MM.1S (cell line): Measurements from ENCODE around the gene RFXANK.

ENCODE experiments used
- DNase-seq: peaks from one replicate; pipeline ENCODE4 v3.0.0-alpha.2; 2015
- H2AFZ ChIP-seq: fragments of 300-600 bp; sonication (generic); 2 replicates; pipeline ENCODE4 v1.6.0; 2016; ENCODE audit warnings: antibody characterized with exemption, low read length
- H3F3A ChIP-seq: fragments of 300-600 bp; sonication (generic); 2 replicates; pipeline ENCODE4 v1.6.1; 2016; ENCODE audit warnings: mild to moderate bottlenecking, antibody characterized with exemption, low read length, moderate library complexity, mixed read lengths; ENCODE audit not compliant: insufficient read depth
- H3K27ac ChIP-seq: fragments of 300-600 bp; sonication (generic); 2 replicates; pipeline ENCODE4 v1.5.1; 2016; ENCODE audit warnings: mild to moderate bottlenecking, low read length
- H3K27me3 ChIP-seq: fragments of 300-600 bp; sonication (generic); replicated peaks from 2 replicates; pipeline ENCODE4 v1.6.0; 2016; ENCODE audit warnings: low read length; ENCODE audit not compliant: insufficient read depth
- H3K36me3 ChIP-seq: fragments of 300-600 bp; sonication (generic); replicated peaks from 2 replicates; pipeline ENCODE4 v1.6.1; 2016; ENCODE audit warnings: mild to moderate bottlenecking, low read length, mixed read lengths; ENCODE audit not compliant: insufficient read depth
- H3K4me1 ChIP-seq: fragments of 300-600 bp; sonication (generic); 2 replicates; pipeline ENCODE4 v1.6.1; 2016; ENCODE audit warnings: low read length, mixed read lengths
- H3K4me2 ChIP-seq: fragments of 300-600 bp; sonication (generic); 2 replicates; pipeline ENCODE4 v1.6.0; 2016; ENCODE audit warnings: low read depth, low read length
- H3K4me3 ChIP-seq: fragments of 300-600 bp; sonication (generic); 2 replicates; pipeline ENCODE4 v1.5.1; 2016; ENCODE audit warnings: low read length, mixed read lengths
- H3K79me2 ChIP-seq: fragments of 300-600 bp; sonication (generic); 2 replicates; pipeline ENCODE4 v1.6.1; 2016; ENCODE audit warnings: mixed run types, low read length, mixed read lengths
- H3K9ac ChIP-seq: fragments of 300-600 bp; sonication (generic); 2 replicates; pipeline ENCODE4 v1.6.1; 2016; ENCODE audit warnings: low read length, mixed read lengths
- H3K9me2 ChIP-seq: fragments of 300-600 bp; sonication (generic); replicated peaks from 2 replicates; pipeline ENCODE4 v1.6.1; 2016; ENCODE audit warnings: mild to moderate bottlenecking, low read length, mixed read lengths; ENCODE audit not compliant: insufficient read depth
- H3K9me3 ChIP-seq: fragments of 300-600 bp; sonication (generic); replicated peaks from 2 replicates; pipeline ENCODE4 v1.6.1; 2016; ENCODE audit warnings: mild to moderate bottlenecking, low read length, mixed read lengths; ENCODE audit not compliant: insufficient read depth
- H4K20me1 ChIP-seq: fragments of 300-600 bp; sonication (generic); 2 replicates; pipeline ENCODE4 v1.6.1; 2016; ENCODE audit warnings: mild to moderate bottlenecking, low read length, moderate library complexity, mixed read lengths; ENCODE audit not compliant: insufficient read depth
- CTCF ChIP-seq: fragments of 300-600 bp; sonication (generic); IDR thresholded peaks from 2 replicates; pipeline ENCODE4 v1.5.1; 2016; ENCODE audit warnings: antibody characterized with exemption, low read length, mixed read lengths
- EZH2 ChIP-seq: fragments of 300-600 bp; sonication (generic); optimal IDR thresholded peaks from 2 replicates; pipeline ENCODE3; 2017; ENCODE audit warnings: low read depth, mild to moderate bottlenecking, antibody characterized with exemption, low read length, mixed read lengths
- EZH2phosphoT487 ChIP-seq: fragments of 300-600 bp; sonication (generic); IDR thresholded peaks from 2 replicates; pipeline ENCODE4 v1.6.1; 2018; ENCODE audit warnings: antibody characterized with exemption, low read length

Gene RFXANK

GRCh38 chr19:19185853-19186740 lies 6.0 kb upstream of the RFXANK start:
- Histone ChIP-seq H3K27me3 (no peaks in the 10 kb centered on the region), H3K27ac (no peak overlapping the region), H3K4me1 (peaks cover 6% of the 10 kb centered on the region; the same call in 1 of the 2 replicates), H3K9me2 (no peaks in the 10 kb centered on the region), H3K4me2 (no peak overlapping the region), H4K20me1 (no peaks in the 10 kb centered on the region; the same call in 1 of the 2 replicates), H3K9ac (no peak overlapping the region), H3K4me3 (no peak overlapping the region), H3F3A (no peaks in the 10 kb centered on the region), H3K79me2 (peaks cover 26% of the 10 kb centered on the region), H2AFZ (no peak overlapping the region), H3K36me3 (no peaks in the 10 kb centered on the region), H3K9me3 (no peaks in the 10 kb centered on the region)
- peak; percentile 63 for DNase-seq
- TF ChIP-seq EZH2 (no peak), CTCF (peak; percentile 84)

- no peaks in the 10 kb centered on the region for H3K9me2 ChIP-seq
- no peaks in the 10 kb centered on the region for H3K36me3 ChIP-seq
- no peak overlapping the region for H3K4me3 ChIP-seq
- 0 out of 2 replicates have a peak, but pooled peaks cover 3% of the 10 kb centered on the region for H3F3A ChIP-seq
- H3K4me1 ChIP-seq = peaks cover 8% of the 10 kb centered on the region; the same call in 1 of the 2 replicates
- no peak overlapping the region for H3K4me2 ChIP-seq
- no peak overlapping the region for H2AFZ ChIP-seq
- H3K9ac ChIP-seq = no peak overlapping the region
- H3K27me3 ChIP-seq = no peaks in the 10 kb centered on the region
- TF ChIP-seq CTCF (no peak), EZH2phosphoT487 (no peak), EZH2 (no peak)
- no peaks in the 10 kb centered on the region for H3K9me3 ChIP-seq
- H4K20me1 ChIP-seq = no peaks in the 10 kb centered on the region; the same call in 1 of the 2 replicates
- no peak overlapping the region for H3K27ac ChIP-seq
- H3K79me2 ChIP-seq = peaks cover 32% of the 10 kb centered on the region
- DNase-seq = no peak
Measured at GRCh38 chr19:19186742-19187141, 5.3 kb upstream of the RFXANK start.

- H3K9me3 ChIP-seq = no peaks in the 10 kb centered on the region
- peak overlapping the region; percentile 83; the same call in 1 of the 2 replicates for H3K27ac ChIP-seq
- H3K27me3 ChIP-seq = no peaks in the 10 kb centered on the region
- peak overlapping the region; percentile 76 for H3K4me3 ChIP-seq
- no peaks in the 10 kb centered on the region for H3K9me2 ChIP-seq
- H3K4me2 ChIP-seq = peak overlapping the region; percentile 79; the same call in 1 of the 2 replicates
- H3K36me3 ChIP-seq = no peaks in the 10 kb centered on the region
- H2AFZ ChIP-seq = peak overlapping the region; percentile 79
- H3K79me2 ChIP-seq = peaks cover 38% of the 10 kb centered on the region
- no peak for DNase-seq
- H3K4me1 ChIP-seq = peaks cover 15% of the 10 kb centered on the region; the same call in 1 of the 2 replicates
- H3F3A ChIP-seq = 0 out of 2 replicates have a peak, but pooled peaks cover 8% of the 10 kb centered on the region
- TF ChIP-seq CTCF (no peak), EZH2 (no peak), EZH2phosphoT487 (no peak)
- H3K9ac ChIP-seq = peak overlapping the region; percentile 91
- H4K20me1 ChIP-seq = no peaks in the 10 kb centered on the region; the same call in 1 of the 2 replicates
Measured at GRCh38 chr19:19191768-19192077, 335 bp upstream of the RFXANK start.
